HG03432 (cell line): ENCODE data around the gene CACNA2D3.

Experiments used
- ATAC-seq: cut with Tn5 transposase; IDR thresholded peaks from one replicate; pipeline ENCODE4 v1.9.1; 2021; ENCODE audit warnings: mild to moderate bottlenecking, moderate library complexity; ENCODE audit not compliant: unreplicated experiment

The CACNA2D3 gene

GRCh38 chr3:54213907-54214306 is 91.6 kb downstream of the CACNA2D3 start:
- no peak for ATAC-seq

GRCh38 chr3:54214845-54215244 is 92.5 kb downstream of the CACNA2D3 start:
- no peak for ATAC-seq

- ATAC-seq: no peak
These were observed 93.2 kb downstream of the CACNA2D3 start for GRCh38 chr3:54215521-54215920.

GRCh38 chr3:54217828-54218227 is 95.5 kb downstream of the CACNA2D3 start:
- ATAC-seq: no peak

GRCh38 chr3:54222316-54222715 is 100.0 kb downstream of the CACNA2D3 start:
- ATAC-seq: no peak

- no peak for ATAC-seq
These were observed 100.7 kb downstream of the CACNA2D3 start for GRCh38 chr3:54223063-54223462.

- ATAC-seq: no peak
These were observed 103.6 kb downstream of the CACNA2D3 start for GRCh38 chr3:54225841-54226528.

- ATAC-seq: no peak
These were observed 106.5 kb downstream of the CACNA2D3 start for GRCh38 chr3:54228806-54229205.

GRCh38 chr3:54232618-54233017 is 110.3 kb downstream of the CACNA2D3 start:
- no peak for ATAC-seq

GRCh38 chr3:54235998-54236397 is 113.6 kb downstream of the CACNA2D3 start:
- no peak for ATAC-seq

- ATAC-seq: no peak
These were observed 114.8 kb downstream of the CACNA2D3 start for GRCh38 chr3:54237109-54237508.

- ATAC-seq: no peak
These were observed 115.6 kb downstream of the CACNA2D3 start for GRCh38 chr3:54237788-54238502.

GRCh38 chr3:54240309-54240708 is 118.0 kb downstream of the CACNA2D3 start:
- no peak for ATAC-seq

- ATAC-seq: no peak
These were observed 120.9 kb downstream of the CACNA2D3 start for GRCh38 chr3:54243056-54243931.

GRCh38 chr3:54243960-54244682 is 121.8 kb downstream of the CACNA2D3 start:
- ATAC-seq: no peak

- ATAC-seq: no peak
These were observed 129.4 kb downstream of the CACNA2D3 start for GRCh38 chr3:54251705-54252104.

GRCh38 chr3:54257125-54257720 is 134.9 kb downstream of the CACNA2D3 start:
- ATAC-seq: no peak

GRCh38 chr3:54259636-54260035 is 137.3 kb downstream of the CACNA2D3 start:
- ATAC-seq: no peak

GRCh38 chr3:54261141-54261540 is 138.8 kb downstream of the CACNA2D3 start:
- no peak for ATAC-seq

- no peak for ATAC-seq
These were observed 140.2 kb downstream of the CACNA2D3 start for GRCh38 chr3:54262541-54262940.
